Liver (tissue), 3 donors: ENCODE measurements around the gene QDPR.

Experiments used
- FOXA1 ChIP-seq: IDR thresholded peaks from 2 replicates; pipeline ENCODE4 v1.6.1; 2016; ENCODE audit warnings: antibody characterized with exemption
- FOXA2 ChIP-seq: IDR thresholded peaks from 2 replicates; pipeline ENCODE4 v1.6.1; 2016; ENCODE audit warnings: antibody characterized with exemption
- JUND ChIP-seq, 2 donors: IDR thresholded peaks; 2 replicates each; pipeline ENCODE4 v1.6.1; 2016; ENCODE audit warnings: antibody characterized with exemption in 2 of 2
- RAD21 ChIP-seq, 2 donors: IDR thresholded peaks; 2 replicates each; pipeline ENCODE4 v1.6.1; 2016; ENCODE audit warnings: antibody characterized with exemption in 2 of 2, mild to moderate bottlenecking in 2 of 2
- YY1 ChIP-seq: IDR thresholded peaks from 2 replicates; pipeline ENCODE4 v1.6.1; 2016; ENCODE audit warnings: antibody characterized with exemption, mild to moderate bottlenecking
- TF ChIP-seq, protein P1 (sequence below): fragments of 150-350 bp; IDR thresholded peaks from 2 replicates; pipeline ENCODE4 v1.5.1; 2017; ENCODE audit warnings: improper control_type of control experiment, low read depth, low read length; ENCODE audit not compliant: missing input control
- TF ChIP-seq, protein P2 (sequence below): IDR thresholded peaks from 2 replicates; pipeline ENCODE4 v1.6.1; 2016; ENCODE audit warnings: antibody characterized with exemption, mild to moderate bottlenecking
- TF ChIP-seq, protein P3 (sequence below): IDR thresholded peaks from 2 replicates; pipeline ENCODE4 v1.6.1; 2016; ENCODE audit warnings: antibody characterized with exemption
- donor health status: healthy.
- donor health status: healthy.

DNA sequence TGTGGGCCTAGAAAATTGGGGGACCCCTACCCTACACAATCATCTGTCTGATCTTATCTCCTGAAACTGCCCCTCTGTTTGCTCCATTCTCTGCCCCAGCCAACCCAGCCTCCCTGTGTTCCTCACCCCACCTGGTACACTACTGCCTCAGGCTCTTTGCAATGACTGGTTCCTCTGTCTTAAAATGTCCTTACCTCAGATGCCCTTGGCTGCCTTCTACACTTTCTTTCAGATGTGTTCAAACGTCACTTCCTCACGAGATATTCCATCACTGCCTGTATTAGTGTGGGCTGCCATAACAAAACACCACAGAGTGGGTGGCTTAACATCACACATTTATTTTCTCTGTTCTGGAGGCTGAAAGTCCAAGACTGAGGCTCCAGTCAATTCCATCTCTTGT lies 29.2 kb downstream of the QDPR start:
- TF ChIP-seq, protein P1, sequence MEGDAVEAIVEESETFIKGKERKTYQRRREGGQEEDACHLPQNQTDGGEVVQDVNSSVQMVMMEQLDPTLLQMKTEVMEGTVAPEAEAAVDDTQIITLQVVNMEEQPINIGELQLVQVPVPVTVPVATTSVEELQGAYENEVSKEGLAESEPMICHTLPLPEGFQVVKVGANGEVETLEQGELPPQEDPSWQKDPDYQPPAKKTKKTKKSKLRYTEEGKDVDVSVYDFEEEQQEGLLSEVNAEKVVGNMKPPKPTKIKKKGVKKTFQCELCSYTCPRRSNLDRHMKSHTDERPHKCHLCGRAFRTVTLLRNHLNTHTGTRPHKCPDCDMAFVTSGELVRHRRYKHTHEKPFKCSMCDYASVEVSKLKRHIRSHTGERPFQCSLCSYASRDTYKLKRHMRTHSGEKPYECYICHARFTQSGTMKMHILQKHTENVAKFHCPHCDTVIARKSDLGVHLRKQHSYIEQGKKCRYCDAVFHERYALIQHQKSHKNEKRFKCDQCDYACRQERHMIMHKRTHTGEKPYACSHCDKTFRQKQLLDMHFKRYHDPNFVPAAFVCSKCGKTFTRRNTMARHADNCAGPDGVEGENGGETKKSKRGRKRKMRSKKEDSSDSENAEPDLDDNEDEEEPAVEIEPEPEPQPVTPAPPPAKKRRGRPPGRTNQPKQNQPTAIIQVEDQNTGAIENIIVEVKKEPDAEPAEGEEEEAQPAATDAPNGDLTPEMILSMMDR, result no peak
- TF ChIP-seq FOXA2 (no peak), RAD21 (IDR thresholded peaks at IDR 0.05) (no peak), FOXA1 (no peak), JUND (IDR thresholded peaks at IDR 0.05) (no peak), YY1 (no peak)
- TF ChIP-seq, protein P2, sequence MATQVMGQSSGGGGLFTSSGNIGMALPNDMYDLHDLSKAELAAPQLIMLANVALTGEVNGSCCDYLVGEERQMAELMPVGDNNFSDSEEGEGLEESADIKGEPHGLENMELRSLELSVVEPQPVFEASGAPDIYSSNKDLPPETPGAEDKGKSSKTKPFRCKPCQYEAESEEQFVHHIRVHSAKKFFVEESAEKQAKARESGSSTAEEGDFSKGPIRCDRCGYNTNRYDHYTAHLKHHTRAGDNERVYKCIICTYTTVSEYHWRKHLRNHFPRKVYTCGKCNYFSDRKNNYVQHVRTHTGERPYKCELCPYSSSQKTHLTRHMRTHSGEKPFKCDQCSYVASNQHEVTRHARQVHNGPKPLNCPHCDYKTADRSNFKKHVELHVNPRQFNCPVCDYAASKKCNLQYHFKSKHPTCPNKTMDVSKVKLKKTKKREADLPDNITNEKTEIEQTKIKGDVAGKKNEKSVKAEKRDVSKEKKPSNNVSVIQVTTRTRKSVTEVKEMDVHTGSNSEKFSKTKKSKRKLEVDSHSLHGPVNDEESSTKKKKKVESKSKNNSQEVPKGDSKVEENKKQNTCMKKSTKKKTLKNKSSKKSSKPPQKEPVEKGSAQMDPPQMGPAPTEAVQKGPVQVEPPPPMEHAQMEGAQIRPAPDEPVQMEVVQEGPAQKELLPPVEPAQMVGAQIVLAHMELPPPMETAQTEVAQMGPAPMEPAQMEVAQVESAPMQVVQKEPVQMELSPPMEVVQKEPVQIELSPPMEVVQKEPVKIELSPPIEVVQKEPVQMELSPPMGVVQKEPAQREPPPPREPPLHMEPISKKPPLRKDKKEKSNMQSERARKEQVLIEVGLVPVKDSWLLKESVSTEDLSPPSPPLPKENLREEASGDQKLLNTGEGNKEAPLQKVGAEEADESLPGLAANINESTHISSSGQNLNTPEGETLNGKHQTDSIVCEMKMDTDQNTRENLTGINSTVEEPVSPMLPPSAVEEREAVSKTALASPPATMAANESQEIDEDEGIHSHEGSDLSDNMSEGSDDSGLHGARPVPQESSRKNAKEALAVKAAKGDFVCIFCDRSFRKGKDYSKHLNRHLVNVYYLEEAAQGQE, result no peak
- TF ChIP-seq, protein P3, sequence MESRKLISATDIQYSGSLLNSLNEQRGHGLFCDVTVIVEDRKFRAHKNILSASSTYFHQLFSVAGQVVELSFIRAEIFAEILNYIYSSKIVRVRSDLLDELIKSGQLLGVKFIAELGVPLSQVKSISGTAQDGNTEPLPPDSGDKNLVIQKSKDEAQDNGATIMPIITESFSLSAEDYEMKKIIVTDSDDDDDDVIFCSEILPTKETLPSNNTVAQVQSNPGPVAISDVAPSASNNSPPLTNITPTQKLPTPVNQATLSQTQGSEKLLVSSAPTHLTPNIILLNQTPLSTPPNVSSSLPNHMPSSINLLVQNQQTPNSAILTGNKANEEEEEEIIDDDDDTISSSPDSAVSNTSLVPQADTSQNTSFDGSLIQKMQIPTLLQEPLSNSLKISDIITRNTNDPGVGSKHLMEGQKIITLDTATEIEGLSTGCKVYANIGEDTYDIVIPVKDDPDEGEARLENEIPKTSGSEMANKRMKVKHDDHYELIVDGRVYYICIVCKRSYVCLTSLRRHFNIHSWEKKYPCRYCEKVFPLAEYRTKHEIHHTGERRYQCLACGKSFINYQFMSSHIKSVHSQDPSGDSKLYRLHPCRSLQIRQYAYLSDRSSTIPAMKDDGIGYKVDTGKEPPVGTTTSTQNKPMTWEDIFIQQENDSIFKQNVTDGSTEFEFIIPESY, result no peak
